ENCODE results near the gene SDS.
A peak's percentile ranks its signal among the peaks of the same experiment; 100 is the strongest.

The SDS gene

GRCh38 chr12:113424915-113425823, 21.5 kb upstream of the SDS start:
- peak; percentile 33 for DNase-seq

DNA sequence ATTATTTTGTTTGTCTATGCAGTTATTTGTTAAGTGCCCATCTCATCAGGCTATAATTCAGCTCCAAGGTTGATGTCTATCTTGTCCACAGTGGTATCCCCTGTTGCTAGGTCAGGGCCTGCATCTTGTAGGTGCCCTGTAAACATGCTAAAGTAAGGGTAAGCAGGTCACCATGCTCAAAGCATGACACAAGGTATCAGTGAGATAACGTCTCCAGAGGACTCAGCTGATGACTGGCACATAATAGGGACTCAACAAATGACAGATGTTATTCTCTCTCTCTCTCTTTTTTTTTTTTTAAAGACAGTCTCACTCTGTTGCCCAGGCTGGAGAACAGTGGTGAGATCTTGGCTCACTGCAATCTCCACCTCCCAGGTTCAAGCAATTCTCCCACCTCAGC, 20.8 kb upstream of the SDS start:
- no peak for DNase-seq

GRCh38 chr12:113422886-113423669, 19.4 kb upstream of the SDS start:
- no peak for DNase-seq

DNA sequence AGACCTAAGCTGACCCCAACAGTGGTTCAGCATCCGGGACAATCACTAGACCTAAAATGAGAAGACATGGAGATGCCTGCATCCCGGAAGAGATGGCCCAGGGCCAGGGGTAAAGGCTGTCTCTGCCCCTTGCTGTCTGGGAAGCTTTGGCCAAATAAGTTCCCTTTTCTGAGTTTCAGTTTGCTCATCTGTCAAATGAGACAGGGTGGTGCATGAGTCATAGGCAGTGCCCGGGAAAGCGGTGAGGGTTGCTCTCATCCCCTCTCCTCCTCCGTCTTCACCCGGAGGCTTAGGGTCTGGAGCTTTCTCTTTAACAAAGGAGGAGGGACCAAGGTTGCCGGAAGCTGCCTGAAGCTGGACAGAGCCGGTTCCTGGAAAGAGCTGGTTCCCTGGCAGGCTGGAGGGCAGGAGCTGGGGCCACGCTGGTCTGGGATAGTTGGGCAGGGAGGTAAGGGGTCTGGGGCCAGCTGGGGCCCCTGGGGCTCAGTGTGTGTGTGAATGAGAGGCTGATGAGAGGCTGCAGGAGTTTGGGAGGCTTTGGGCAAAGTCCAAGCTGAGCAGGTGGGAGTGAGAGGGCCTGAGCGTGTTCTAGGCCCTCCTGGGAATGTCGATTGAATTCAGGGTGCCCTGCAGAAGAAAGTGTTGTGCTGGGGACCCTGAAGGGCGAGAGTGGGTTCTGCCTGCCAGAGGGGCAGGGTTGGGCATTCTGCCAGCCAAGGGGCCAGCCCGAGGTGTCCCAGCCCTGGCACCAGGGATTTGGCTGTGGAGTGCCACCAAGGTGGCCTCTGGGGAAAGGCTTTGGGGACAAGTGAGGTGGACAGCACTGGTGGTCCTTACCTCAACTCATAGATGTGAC, 18.6 kb upstream of the SDS start, which contains the start of gene SDSL:
Gene SDSL, plus strand, starts transcription at position 351 of the 856 bp plus-strand sequence. CDS start 5,603 bp downstream, outside the sequence.
- DNase-seq = peak; percentile 77

DNA sequence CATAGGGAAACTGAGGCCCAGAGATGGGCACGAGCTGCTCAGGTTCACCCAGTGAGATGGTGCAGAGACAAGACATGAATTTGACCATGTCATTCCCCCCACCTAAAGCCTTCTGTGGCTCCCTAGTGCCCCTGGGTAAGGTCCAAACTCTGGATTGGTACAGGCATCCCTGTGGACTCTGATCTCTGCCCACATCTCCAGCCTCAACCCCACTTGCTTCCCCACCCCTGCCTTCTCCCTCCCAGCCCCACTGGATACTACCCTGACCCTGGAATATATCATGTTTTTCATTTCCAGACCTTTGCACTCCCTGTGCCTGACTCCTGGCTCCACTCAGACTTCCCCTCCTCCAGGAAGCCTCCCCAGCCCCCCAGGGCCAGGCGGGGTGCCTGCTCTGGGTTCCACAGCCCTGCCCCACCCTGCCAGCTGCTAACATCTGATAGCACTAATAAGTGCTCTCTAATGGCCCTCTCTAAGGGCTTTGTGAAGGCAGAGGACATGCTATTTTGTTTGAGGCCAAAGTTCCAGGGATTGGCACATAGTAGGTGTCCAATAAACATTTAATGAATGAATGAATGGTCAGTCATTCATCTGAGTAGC, 17.4 kb upstream of the SDS start:
- DNase-seq = no peak

GRCh38 chr12:113418213-113418879, 14.7 kb upstream of the SDS start:
- no peak for DNase-seq

GRCh38 chr12:113416091-113416754, 12.5 kb upstream of the SDS start:
- no peak for DNase-seq

- DNase-seq = no peak
These were observed 10.9 kb upstream of the SDS start for GRCh38 chr12:113414519-113415038.

DNA sequence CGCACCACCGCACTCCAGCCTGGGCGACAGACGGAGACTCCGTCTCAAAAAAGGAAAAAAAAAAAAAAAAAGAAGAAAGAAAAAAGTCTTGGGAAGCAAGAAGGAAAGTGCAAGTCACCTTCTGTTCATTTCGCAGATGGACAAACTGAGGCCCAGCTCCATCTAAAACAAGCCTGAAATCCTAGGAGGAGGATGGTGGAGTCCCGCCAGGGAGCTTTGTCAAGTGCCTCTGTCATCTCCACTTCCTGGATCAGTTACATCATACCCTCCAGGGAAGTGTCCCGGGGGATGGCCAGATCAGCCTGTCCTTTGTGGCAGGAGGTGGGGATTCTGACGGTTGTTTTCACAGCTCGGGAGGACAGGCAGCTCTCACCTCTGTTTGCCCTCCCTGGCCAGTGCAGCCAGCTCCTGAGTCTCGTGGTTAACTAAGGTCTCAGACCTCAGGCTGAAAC, 9.8 kb upstream of the SDS start:
- DNase-seq = peak; percentile 16

DNA sequence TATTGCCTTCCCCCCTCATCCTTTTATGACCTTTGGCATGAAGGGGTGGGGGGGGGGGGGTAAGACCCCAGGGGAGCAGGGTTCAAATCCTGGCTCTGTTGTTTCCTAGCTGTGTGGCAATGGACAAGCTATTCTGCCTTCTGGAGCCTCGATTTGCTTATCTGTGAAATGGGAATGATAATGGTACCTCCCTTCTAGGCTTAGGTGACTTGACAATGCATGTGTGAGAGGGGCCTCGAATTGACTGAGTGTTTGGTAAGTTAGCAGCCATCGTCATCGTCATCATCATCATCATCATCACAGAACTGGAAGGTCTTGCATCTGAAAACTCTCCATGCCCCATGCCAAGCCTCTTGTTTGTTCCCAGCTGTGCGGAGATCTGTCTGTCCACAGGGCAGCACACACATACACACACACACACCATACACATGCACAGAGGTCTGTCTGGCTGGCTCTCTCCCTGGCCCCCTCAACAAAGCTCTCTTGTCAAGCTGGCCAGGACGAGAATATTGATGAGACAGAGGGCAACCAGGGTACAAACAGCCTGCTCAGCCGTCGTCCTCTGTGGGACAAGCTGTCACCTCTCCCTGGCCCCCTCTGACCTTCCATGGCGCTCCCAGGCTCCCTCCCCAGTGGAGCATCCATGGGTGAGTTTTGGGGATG, 5.9 kb upstream of the SDS start:
- no peak for DNase-seq

GRCh38 chr12:113408756-113409298, 5.1 kb upstream of the SDS start:
- no peak for DNase-seq

GRCh38 chr12:113407931-113408600, 4.4 kb upstream of the SDS start:
- peak; percentile 25 for DNase-seq

DNA sequence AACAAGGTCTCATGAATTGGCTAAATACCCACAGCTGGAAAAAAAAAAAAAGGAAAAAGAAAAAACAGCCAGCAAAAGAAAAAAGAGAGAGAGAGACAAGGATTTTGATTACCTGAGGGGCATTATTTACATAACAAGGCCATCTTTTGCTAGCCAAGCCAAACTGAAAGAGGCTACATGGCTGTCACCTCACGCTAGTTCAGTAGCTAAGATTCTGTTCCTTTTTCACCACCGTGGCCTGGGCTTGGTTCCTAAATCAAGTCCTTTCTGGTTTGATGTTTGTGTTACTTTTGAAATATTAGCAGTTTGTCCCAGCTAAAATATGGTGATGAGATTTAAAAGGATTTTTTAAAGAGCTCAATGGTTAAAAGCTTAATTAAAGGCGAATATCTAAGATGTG, 2.0 kb upstream of the SDS start:
- DNase-seq = no peak

DNA sequence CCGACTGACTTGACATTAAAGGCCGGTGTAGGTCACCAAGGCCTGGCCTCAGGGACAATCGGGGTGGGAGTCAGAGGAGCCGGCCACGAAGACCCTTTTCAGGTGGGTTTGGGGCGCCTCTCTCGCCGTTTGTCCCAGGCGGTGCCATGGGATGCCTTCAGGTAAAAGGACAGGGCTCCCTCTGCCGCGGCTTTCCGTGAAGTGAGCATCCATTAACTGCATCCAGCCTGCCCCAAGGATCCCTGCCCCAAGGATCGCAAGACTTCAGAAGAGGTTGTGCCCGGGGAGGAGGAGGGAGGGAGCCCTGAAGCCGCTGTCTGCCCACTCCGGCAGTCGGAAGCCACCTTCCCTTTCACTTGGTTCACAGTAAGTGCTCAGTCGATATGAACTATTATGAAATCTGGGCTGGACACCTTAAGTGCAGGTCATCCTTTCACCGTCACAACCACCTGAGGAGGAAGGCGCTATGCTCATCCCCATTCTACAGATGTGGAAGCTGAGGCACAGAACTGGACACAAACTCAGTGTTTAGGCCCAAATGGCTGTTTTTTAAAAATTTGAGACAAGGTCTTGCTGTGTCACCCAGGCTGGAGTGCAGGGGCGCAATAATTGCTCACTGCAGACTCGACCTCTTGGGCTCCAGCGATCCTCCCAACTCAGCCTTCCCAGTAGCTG, 964 bp downstream of the SDS start:
- no peak for DNase-seq

DNA sequence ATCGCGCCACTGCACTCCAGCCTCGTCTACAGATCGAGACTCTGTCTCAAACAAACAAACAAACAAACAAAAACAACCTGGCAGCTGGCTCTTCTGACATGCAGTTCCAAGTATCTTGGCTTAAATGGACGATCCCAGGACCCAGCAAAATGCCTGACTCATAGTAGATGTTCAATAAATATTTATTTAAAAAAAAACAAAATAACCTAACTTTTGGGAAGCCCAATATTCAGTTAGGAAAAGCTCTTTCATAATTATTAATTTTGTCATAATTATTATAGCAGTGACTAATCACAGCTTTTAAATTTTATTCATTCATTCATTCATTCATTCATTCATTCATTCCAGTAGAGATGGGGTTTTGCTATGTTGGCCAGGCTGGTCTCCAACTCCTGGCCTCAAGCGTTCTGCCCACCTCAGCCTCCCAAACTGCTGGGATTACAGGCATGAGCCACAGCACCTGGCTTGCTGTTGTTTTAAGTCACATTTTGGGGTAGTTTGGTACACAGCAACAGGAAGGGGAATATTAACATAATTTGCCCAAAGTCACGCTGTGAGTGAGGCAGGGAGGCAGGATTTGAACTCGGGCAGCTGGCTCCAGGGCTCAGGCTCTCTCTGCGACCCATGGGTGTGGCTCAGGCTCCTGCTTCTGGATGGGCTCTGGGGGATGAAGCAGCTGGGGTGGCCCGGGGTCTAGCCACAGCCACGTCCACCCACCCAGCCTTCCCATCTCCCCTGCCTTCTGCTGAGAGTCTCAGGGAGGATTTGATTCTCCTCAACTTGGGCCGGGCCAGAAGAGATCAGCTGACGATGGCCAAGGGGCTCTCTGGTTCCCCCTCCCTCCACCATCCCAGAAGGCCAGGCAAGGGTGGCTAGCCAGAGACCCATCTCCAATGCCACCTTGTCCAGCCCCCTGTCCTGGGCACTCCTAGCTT, 2.4 kb downstream of the SDS start:
- no peak for DNase-seq

GRCh38 chr12:113400362-113400761, 3.3 kb downstream of the SDS start:
- no peak for DNase-seq

- DNase-seq = no peak
These were observed 4.2 kb downstream of the SDS start for GRCh38 chr12:113399490-113399889.
